Measurements from ENCODE around the gene FMNL3. TPM values are rescaled to one million over a fixed set of nuclear protein-coding genes. Genes with fewer than 3 reads are reported as not detected.

FMNL3 gene
- total and polyA plus RNA-seq, 2 experiments from 2014 or later, result 8.7 to 32.6 TPM

- ATAC-seq, result peak; percentile 95
- Histone ChIP-seq H3K4me1 (ENCODE audit: insufficient read depth) (peaks cover 34% of the 10 kb centered on the region), H3K36me3 (ENCODE audit: insufficient read depth) (no peaks in the 10 kb centered on the region), H2AFZ (no peak overlapping the region), H3K79me2 (replicated peaks; ENCODE audit: insufficient read depth) (peaks cover 93% of the 10 kb centered on the region), H3F3A (replicated peaks; ENCODE audit: low read depth) (no peaks in the 10 kb centered on the region), H3K9me2 (ENCODE audit: insufficient read depth) (no peaks in the 10 kb centered on the region), H3K27me3 (ENCODE audit: insufficient read depth) (no peaks in the 10 kb centered on the region), H3K27ac (ENCODE audit: low read depth) (no peak overlapping the region; the same call in 1 of the 2 replicates), H4K20me1 (replicated peaks; ENCODE audit: insufficient read depth) (peaks cover 8% of the 10 kb centered on the region; the same call in 1 of the 2 replicates), H3K4me2 (no peak overlapping the region), H3K4me3 (no peak overlapping the region)
- Mint-ChIP-seq H3K4me3 (no peak overlapping the region), H3K4me1 (peaks cover 40% of the 10 kb centered on the region), H3K36me3 (ENCODE audit: low read depth) (peaks cover 7% of the 10 kb centered on the region; the same call in 2 of the 3 replicates), H3K27me3 (ENCODE audit: insufficient read depth, low read depth, poor library complexity) (peaks cover 4% of the 10 kb centered on the region), H3K27ac (no peak overlapping the region), H3K9me3 (no peaks in the 10 kb centered on the region)
- 0 out of 2 replicates have a peak, but pooled peaks have one; percentile 23 for TF ChIP-seq ZNF462 (CRISPR knock-in tag; IDR thresholded peaks at IDR 0.05)
- no peak for TF ChIP-seq POLR2AphosphoS5 (IDR thresholded peaks at IDR 0.05; ENCODE audit: low read depth)
- no peak for TF ChIP-seq EZH2 (IDR thresholded peaks at IDR 0.05; ENCODE audit: low read depth, unreplicated experiment)
- peak; percentile 39 to 53; a peak in 3 of 4 replicates for TF ChIP-seq CTCF (conservative IDR thresholded peaks at IDR 0.05; ENCODE audit: low read depth in 2 of 2)
- no peak for TF ChIP-seq ZNF331 (CRISPR knock-in tag; IDR thresholded peaks at IDR 0.05; ENCODE audit: low read depth)
- peak; percentile 75 for DNase-seq (ENCODE audit: low spot score)
Observed at GRCh38 chr12:49687941-49688340, 19.3 kb downstream of the FMNL3 start.
